PFSK-1 (cell line): Measurements from ENCODE around the gene CXXC5.

Source experiments
- TAF1 ChIP-seq: IDR thresholded peaks from 2 replicates; pipeline ENCODE4 v1.6.1; 2012; ENCODE audit warnings: low read length, control low read depth, borderline replicate concordance; ENCODE audit not compliant: insufficient read depth
- TF ChIP-seq, protein P1 (sequence below), 2 experiments: IDR thresholded peaks; 2 replicates each; pipeline versions ENCODE4 v1.6.1 to v1.8.0; 2011 to 2012; ENCODE audit warnings: low read depth in 2 of 2, low read length in 2 of 2, control low read depth in 1 of 2, inconsistent platforms in 1 of 2, mild to moderate bottlenecking in 1 of 2, moderate library complexity in 1 of 2; ENCODE audit not compliant: insufficient read depth in 1 of 2

DNA sequence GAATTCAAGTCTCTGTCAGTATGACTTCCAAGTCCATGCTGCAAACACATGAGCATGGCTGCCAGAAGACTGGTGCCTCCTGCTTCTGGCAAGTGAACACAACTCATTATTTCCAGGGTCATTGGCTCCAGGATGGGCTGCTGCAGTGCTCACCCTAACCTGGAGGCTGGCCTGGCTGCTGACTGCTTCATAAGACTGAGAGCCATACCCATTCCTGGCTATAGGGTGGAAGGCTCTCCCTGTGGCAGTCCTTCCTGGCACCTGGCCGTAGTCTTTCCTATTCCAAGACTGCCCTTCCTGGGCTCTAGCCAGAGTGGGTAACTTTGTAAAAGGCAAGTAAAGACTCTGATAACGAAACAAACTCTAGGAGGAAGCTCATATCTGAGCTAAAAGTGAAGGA lies 51.2 kb downstream of the CXXC5 start:
- no peak for TF ChIP-seq TAF1
- TF ChIP-seq, protein P1, sequence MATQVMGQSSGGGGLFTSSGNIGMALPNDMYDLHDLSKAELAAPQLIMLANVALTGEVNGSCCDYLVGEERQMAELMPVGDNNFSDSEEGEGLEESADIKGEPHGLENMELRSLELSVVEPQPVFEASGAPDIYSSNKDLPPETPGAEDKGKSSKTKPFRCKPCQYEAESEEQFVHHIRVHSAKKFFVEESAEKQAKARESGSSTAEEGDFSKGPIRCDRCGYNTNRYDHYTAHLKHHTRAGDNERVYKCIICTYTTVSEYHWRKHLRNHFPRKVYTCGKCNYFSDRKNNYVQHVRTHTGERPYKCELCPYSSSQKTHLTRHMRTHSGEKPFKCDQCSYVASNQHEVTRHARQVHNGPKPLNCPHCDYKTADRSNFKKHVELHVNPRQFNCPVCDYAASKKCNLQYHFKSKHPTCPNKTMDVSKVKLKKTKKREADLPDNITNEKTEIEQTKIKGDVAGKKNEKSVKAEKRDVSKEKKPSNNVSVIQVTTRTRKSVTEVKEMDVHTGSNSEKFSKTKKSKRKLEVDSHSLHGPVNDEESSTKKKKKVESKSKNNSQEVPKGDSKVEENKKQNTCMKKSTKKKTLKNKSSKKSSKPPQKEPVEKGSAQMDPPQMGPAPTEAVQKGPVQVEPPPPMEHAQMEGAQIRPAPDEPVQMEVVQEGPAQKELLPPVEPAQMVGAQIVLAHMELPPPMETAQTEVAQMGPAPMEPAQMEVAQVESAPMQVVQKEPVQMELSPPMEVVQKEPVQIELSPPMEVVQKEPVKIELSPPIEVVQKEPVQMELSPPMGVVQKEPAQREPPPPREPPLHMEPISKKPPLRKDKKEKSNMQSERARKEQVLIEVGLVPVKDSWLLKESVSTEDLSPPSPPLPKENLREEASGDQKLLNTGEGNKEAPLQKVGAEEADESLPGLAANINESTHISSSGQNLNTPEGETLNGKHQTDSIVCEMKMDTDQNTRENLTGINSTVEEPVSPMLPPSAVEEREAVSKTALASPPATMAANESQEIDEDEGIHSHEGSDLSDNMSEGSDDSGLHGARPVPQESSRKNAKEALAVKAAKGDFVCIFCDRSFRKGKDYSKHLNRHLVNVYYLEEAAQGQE (IDR thresholded peaks at IDR 0.05; ENCODE audit: insufficient read depth in 1 of 2, low read depth in 2 of 2, low read length in 2 of 2): no peak
